HS-5 (cell line): ENCODE measurements around the gene NTPCR.
"Not testable (repeated sequence)": the region's sequence is repeated elsewhere in the genome, so short reads cannot be mapped to it uniquely, and the experiment has no call there.

ENCODE experiments used
- DNase-seq: peaks from one replicate; pipeline ENCODE4 v3.0.0-alpha.2; 2012; ENCODE audit warnings: low read depth

The NTPCR gene

GRCh38 chr1:232927166-232927565 is 23.2 kb upstream of the NTPCR start:
- not testable (repeated sequence) for DNase-seq

GRCh38 chr1:232927830-232928505 is 22.4 kb upstream of the NTPCR start:
- DNase-seq: no peak

GRCh38 chr1:232932486-232933425 is 17.7 kb upstream of the NTPCR start:
- DNase-seq: no peak

- DNase-seq: no peak
Measured at GRCh38 chr1:232936941-232937340, 13.5 kb upstream of the NTPCR start.

- DNase-seq: no peak
Measured at GRCh38 chr1:232937741-232938375, 12.6 kb upstream of the NTPCR start.

GRCh38 chr1:232938926-232939325 is 11.5 kb upstream of the NTPCR start:
- no peak for DNase-seq

GRCh38 chr1:232939748-232940147 is 10.7 kb upstream of the NTPCR start:
- DNase-seq: no peak

GRCh38 chr1:232940262-232940661 is 10.1 kb upstream of the NTPCR start:
- DNase-seq: no peak

- DNase-seq: no peak
Measured at GRCh38 chr1:232942413-232943294, 7.8 kb upstream of the NTPCR start.

GRCh38 chr1:232943679-232944252 is 6.6 kb upstream of the NTPCR start:
- no peak for DNase-seq

GRCh38 chr1:232944347-232944746 is 6.1 kb upstream of the NTPCR start:
- DNase-seq: no peak

- DNase-seq: no peak
Measured at GRCh38 chr1:232949636-232950196, 695 bp upstream of the NTPCR start.

GRCh38 chr1:232951180-232951579 is 769 bp downstream of the NTPCR start:
- DNase-seq: no peak

GRCh38 chr1:232951605-232952004 is 1.2 kb downstream of the NTPCR start:
- no peak for DNase-seq

GRCh38 chr1:232952514-232953499 is 2.4 kb downstream of the NTPCR start:
- no peak for DNase-seq

- no peak for DNase-seq
Measured at GRCh38 chr1:232954594-232955365, 4.4 kb downstream of the NTPCR start.

- DNase-seq: no peak
Measured at GRCh38 chr1:232956081-232956480, 5.7 kb downstream of the NTPCR start.

GRCh38 chr1:232958067-232958466 is 7.7 kb downstream of the NTPCR start:
- DNase-seq: no peak
